Fibroblast of skin of back (primary cell): ENCODE data around the gene CDCA5.
A peak's percentile ranks its signal among the peaks of the same experiment; 100 is the strongest.
"Not testable (repeated sequence)": the region's sequence is repeated elsewhere in the genome, so short reads cannot be mapped to it uniquely, and the experiment has no call there.

Experiments
- DNase-seq: peaks from one replicate; pipeline ENCODE4 v3.0.0-alpha.2; 2013

Gene CDCA5

GRCh38 chr11:65118891-65119669 is 35.2 kb upstream of the CDCA5 start:
- DNase-seq = not testable (repeated sequence)

DNA sequence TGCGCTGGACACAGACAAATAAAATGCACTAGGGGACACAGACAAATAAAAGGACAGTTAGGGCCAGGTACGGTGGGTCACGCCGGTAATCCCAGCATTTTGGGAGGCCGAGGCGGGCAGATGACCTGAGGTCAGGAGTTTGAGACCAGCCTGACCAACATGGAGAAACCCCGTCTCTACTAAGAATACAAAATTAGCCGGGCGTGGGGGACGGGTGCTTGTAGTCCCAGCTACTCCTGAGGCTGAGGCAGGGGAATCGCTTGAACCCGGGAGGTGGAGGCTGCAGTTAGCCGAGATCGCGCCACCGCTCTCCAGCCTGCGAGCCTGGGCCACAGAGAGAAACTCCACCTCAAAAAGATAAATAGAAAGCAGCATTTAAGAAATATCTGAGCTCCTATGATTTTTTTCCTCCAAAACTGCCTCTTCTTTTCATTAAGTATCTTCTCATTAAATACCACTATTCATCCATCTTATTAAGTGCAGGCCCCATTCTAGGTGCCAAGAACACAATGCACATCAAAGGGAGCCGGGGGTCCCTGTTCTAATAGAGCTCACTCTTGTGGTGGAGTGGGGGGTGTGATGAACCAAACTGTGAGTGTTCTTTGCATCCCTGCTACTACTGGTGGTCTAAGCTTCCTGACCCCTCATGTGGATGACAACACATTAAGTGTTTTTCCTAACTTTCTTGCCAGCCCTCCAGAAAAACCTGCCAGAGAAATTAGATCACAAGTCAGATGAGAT is 34.4 kb upstream of the CDCA5 start:
- DNase-seq = no peak

DNA sequence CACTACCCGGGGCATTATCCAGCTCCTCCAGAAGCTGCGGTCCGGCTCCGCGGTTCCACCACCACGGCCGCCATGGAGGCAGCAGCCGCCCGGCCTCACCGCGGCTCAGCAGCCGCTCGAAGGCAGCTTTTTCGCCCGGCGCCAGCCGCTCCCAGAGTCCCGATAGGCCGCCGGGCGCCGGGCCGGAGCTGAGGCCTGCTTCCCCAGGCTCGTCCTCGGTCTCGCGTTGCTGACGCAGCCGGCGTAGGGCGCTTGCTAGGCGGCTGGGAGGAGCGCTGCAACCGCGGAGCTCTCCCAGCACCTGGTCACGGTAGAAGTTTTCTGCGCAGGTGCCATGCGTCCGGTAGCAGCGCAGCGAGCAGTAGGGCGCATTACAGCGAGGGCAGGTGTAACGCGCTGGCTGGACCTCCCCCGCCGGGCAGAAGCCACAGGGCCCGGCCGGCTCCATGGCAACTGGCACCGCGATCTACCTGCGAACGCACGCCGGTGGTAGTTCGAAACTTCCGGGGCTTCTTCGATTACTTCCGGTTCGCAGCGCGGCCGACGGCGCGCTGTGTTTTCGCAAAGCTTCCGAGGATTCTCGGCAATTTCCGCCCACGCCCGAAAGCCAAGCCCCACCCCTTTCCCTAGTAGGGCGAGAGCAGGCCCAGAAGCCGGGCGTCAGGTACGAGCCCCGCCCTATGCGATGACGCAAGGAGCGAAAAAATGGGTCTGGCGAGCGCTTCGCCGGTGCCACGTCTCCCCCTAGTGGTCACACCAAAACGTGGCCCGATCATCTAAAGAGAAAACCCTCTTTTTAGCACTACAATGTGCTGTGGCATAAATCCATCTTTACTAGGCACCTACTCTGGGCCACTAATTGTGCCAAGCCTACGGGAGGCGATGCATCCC is 33.6 kb upstream of the CDCA5 start, which contains the start of gene ZNHIT2:
Gene ZNHIT2, minus strand, starts transcription at position 496 of the 891 bp plus-strand sequence. Its CDS starts 48 bp downstream, at position 448.
- DNase-seq = peak; percentile 97

DNA sequence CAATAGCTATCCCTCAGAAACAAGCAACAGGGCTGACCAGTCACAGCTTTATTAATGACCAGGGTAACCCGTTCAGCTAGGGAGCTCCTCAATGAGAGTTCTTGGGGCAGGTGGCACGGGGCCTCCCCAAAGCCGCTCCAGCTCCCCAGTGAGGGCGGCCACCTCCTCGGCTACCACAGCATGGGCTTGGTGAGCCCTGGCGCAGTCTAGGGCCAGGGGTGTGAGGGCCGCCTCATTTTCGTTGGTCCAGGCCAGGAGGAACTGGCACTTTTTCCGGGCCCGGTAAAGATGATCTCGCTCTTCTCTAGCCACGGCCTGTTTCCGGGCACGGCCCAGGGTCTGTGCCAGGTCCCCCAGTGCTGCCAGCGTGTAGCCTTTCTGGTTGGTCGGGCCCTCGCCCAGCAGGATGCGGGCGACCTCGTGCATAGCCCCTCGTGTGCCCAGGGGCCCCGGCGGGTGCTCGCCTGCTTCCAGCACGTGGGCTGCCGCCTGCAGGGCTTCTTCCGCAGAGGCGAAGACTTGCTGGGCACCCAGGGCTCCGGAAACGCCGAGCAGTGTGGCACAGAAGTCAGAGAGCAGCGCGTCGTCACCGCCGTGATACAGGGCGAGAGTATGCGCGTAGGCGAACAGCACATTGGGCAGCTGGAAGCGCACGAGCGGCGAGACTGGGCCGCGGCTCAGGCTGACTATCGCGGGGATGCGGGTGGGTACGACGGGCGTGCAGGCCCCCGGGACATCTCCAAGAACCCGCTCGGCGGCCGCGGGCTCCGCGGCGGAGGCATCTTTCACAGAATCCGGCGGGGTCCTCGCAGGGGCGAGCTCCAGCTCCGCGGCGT is 32.7 kb upstream of the CDCA5 start:
- peak; percentile 49 for DNase-seq

DNA sequence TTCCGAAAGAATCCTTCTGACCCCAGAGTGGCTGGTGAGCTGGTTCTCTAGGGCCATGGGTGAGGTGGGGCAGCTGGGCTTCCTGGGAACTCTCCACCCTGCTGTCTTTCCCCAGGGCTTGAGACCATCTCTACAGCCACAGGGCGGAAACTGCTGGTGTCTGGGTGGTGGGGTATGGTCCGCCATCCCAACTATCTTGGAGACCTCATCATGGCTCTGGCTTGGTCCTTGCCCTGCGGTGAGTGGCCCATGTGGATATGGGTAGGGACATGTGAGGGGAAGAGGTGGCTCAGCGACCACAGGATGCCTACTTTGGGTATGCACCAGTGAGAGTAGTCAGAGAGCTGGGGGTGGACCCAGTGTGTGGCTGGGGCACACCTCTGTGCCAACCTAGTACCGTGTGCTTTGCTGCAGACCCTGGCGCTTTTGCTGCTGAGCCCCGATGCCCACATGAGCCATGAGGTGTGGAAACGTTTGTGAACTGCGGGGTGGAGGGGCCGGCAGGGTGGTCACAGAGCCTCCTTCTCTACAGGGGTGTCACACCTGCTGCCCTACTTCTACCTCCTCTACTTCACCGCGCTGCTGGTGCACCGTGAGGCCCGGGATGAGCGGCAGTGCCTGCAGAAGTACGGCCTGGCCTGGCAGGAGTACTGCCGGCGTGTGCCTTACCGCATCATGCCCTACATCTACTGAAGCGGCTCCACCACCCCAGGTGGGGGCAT is 31.7 kb upstream of the CDCA5 start:
- DNase-seq = no peak

DNA sequence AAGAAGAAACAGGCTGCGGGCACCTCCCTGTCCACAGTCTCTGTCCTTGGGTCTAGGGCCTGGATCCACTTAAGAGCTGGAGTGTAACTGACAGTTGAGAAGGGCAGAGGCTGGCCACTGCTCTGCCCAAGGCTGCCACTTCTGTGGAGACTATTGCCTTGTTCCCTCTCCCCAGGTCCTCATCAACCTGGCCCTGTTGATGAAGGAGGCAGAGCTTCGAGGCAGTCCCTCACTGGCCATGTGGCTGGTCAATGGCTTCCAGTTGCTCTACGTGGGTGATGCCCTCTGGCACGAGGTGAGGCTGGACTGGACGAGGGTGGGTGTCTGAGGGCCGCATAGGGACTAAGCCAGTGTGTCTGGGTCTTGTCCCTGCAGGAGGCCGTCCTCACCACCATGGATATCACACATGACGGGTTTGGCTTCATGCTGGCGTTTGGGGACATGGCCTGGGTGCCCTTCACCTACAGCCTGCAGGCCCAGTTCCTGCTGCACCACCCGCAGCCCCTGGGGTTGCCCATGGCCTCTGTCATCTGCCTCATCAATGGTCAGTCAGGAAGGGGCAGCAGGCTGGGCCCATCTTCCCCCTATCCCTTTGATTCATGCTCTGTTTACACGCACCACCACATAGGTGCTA is 30.8 kb upstream of the CDCA5 start:
- no peak for DNase-seq

GRCh38 chr11:65113839-65114238 is 30.0 kb upstream of the CDCA5 start:
- DNase-seq = no peak

DNA sequence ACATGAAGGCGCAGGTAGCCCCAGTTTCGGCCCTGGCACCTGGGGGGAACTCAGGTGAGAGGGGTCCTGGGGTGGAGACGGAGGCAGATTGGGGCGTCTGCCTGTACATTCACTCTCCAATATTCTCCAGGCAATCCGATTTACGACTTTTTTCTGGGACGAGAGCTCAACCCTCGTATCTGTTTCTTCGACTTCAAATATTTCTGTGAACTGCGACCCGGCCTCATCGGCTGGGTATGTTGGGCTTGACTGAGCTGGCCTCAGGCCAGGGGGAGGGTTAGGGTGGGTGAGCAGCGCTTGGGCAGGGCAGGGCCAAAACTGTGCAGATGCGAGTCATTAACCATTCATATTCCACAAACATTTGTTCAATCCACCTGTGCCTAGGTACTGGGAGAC is 29.5 kb upstream of the CDCA5 start:
- DNase-seq = no peak

- DNase-seq = no peak
Measured at GRCh38 chr11:65112546-65113360, 28.9 kb upstream of the CDCA5 start.

- peak; percentile 88 for DNase-seq
Measured at GRCh38 chr11:65111744-65112545, 28.1 kb upstream of the CDCA5 start, which contains the start of gene TM7SF2. Gene TM7SF2 (plus strand): TSS chr11:65111872. CDS start chr11:65112016, 144 bp downstream.

- DNase-seq = no peak
Measured at GRCh38 chr11:65111159-65111743, 27.4 kb upstream of the CDCA5 start.

GRCh38 chr11:65110354-65110861 is 26.6 kb upstream of the CDCA5 start:
- peak; percentile 73 for DNase-seq

DNA sequence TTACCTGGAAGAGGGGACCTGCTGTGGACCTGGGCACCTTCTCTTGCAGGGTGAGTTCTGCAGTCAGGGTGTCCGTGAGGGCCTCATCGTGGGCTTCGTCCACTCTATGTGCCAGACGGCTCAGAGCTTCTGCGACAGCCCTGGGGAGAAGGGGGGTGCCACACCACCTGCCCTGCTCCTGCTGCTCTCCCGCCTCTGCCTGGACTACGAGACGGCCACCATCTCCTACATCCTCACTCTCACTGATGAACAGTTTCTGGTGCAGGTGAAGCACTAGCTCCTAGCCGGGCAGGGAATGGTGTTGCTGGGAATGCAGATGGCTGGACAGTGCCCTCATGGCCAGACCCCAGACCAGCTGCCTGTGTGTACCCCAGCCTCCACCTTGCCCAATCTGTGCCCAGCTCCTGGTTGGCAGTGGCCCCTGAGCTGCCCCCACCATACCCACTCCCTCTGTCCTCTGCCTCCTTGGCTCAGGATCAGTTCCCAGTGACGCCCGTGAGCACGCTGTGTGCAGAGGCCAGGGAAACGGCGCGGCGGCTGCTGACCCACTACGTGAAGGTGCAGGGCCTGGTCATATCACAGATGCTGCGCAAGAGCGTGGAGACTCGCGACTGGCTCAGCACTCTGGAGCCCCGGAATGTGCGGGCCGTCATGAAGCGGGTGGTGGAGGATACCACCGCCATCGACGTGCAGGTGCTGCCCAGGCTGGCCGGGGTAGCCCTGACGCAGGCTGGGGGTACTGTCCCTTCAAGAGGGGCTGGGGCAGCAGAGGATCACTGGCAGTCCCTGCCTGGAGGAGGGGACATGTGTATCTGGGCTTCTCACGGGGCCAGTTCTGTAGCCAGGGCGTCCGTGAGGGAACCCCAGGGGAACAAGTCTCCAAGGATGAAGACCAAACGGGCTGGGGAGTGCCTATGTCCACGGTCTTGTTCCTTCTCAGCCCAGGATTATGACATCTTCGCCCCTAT is 25.7 kb upstream of the CDCA5 start:
- no peak for DNase-seq

- DNase-seq = no peak
Measured at GRCh38 chr11:65108469-65109123, 24.8 kb upstream of the CDCA5 start.

DNA sequence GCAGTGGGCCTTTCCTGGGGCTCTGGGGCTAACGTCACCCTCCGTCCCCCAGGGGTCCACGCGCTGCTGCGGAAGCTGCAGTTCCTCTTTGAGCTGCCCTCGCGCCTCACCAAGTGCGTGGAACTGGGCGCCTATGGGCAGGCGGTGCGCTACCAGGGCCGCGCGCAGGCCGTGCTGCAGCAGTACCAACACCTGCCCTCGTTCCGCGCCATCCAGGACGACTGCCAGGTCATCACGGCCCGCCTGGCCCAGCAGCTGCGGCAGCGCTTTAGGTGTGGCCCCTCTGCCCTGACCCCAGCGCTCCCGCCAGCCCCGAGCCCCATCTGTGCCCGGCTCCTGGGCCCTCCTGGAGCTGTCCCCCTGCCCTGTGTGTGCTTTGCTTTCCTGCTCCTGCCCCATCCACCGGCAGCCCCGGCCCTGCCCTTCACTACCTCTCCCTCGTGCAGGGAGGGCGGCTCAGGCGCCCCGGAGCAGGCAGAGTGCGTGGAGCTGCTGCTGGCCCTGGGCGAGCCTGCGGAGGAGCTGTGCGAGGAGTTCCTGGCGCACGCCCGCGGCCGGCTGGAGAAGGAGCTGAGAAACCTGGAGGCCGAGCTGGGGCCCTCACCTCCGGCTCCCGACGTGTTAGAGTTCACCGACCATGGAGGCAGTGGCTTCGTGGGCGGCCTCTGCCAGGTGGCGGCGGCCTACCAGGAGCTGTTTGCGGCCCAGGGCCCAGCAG is 24.1 kb upstream of the CDCA5 start:
- no peak for DNase-seq

DNA sequence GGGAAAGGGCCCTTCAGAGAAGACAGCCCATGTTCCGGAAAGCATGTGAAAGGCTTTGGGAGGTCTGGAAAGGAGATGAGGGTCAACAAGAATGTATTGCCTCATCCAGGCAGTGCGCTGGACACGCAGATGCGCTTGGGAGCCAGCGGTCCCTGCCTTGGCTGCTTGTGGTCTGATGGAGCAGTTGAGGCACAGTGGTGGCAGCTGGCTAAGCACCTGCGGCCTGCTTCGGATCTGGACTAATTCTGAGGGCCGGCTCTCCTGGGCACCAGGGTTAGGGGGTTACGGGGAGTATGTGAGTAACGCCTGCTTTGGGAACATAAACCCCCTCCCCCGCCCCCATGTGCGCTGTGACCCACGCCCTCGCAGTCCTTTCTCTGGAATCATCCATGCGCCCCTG is 23.2 kb upstream of the CDCA5 start:
- DNase-seq = no peak
